Adipocyte (in vitro differentiated cells): ENCODE data around the gene CELSR2.
A peak's percentile ranks its signal among the peaks of the same experiment; 100 is the strongest.

Source experiments
- DNase-seq: peaks from one replicate; pipeline ENCODE4 v3.0.0-alpha.2; 2015; ENCODE audit warnings: low read depth
- H3K27me3 ChIP-seq: replicated peaks from 2 replicates; pipeline ENCODE4 v1.7.0; 2013; ENCODE audit warnings: mild to moderate bottlenecking, low read length, moderate library complexity; ENCODE audit not compliant: control insufficient read depth, insufficient read depth
- H3K36me3 ChIP-seq: 2 replicates; pipeline ENCODE4 v1.7.0; 2013; ENCODE audit warnings: low read length, mild to moderate bottlenecking, moderate library complexity; ENCODE audit not compliant: control insufficient read depth, insufficient read depth, severe bottlenecking
- H3K4me1 ChIP-seq: 2 replicates; pipeline ENCODE4 v1.7.0; 2013; ENCODE audit warnings: mild to moderate bottlenecking, low read length, moderate library complexity; ENCODE audit not compliant: control insufficient read depth, insufficient read depth
- H3K4me3 ChIP-seq: 2 replicates; pipeline ENCODE4 v1.7.0; 2013; ENCODE audit warnings: mild to moderate bottlenecking, low read length, moderate library complexity
- H3K9ac ChIP-seq: 2 replicates; pipeline ENCODE4 v1.7.0; 2013; ENCODE audit warnings: mild to moderate bottlenecking, low read length, moderate library complexity
- H3K9me3 ChIP-seq: 2 replicates; pipeline ENCODE4 v1.7.0; 2013; ENCODE audit warnings: mild to moderate bottlenecking, low read length, moderate library complexity; ENCODE audit not compliant: control insufficient read depth

Gene CELSR2

DNA sequence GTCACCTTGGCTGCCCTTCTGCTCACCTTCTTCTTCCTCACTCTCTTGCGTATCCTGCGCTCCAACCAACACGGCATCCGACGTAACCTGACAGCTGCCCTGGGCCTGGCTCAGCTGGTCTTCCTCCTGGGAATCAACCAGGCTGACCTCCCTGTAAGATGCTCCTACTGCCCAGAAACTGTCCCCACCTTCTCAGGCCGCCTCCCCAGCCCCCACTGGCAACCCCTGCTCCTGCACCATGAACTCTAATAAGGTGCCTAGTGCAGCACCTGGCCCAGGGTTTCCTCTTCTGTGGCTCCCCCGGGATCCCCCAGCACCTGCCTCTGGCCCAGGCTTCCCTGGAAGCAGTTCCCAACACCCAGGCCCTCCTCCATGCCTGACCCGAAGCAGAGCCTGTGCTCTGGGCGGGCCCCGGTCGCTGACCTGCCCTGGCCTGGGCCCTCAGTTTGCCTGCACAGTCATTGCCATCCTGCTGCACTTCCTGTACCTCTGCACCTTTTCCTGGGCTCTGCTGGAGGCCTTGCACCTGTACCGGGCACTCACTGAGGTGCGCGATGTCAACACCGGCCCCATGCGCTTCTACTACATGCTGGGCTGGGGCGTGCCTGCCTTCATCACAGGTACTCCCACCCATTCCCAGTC lies 20.8 kb downstream of the CELSR2 start:
- Histone ChIP-seq H3K4me3 (no peak overlapping the region), H3K4me1 (peaks cover 5% of the 10 kb centered on the region), H3K27me3 (no peaks in the 10 kb centered on the region), H3K9ac (no peak overlapping the region), H3K36me3 (no peaks in the 10 kb centered on the region), H3K9me3 (no peaks in the 10 kb centered on the region)
- DNase-seq, result no peak

DNA sequence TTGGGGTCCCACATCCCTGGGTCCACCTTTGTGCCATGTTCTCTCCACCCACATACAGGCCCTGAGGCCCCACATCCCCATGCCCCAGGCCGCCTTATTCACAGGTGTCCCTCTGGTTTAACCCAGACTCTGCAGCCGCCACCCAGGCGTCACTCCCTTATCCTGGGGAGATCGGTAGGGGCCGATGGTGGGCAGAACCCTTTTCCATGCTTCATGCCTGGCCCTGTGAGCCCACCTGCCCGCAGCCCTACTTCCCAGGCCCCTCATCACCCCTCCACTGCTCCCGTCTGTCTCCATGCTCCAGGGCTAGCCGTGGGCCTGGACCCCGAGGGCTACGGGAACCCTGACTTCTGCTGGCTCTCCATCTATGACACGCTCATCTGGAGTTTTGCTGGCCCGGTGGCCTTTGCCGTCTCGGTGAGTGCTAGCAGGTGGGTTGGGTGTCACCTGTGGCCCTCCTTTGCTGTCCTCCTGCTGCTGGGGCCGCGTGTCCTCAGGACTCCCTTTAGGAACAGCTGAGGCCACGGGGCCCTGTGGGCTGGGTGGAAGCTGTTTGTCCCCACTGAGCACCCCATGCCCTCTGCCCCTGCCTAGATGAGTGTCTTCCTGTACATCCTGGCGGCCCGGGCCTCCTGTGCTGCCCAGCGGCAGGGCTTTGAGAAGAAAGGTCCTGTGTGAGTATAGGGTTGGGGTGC lies 21.4 kb downstream of the CELSR2 start:
- H3K4me1 ChIP-seq, result peaks cover 10% of the 10 kb centered on the region
- DNase-seq, result no peak
- no peaks in the 10 kb centered on the region for H3K9me3 ChIP-seq
- no peak overlapping the region for H3K4me3 ChIP-seq
- no peak overlapping the region for H3K9ac ChIP-seq
- no peaks in the 10 kb centered on the region for H3K27me3 ChIP-seq
- H3K36me3 ChIP-seq, result no peaks in the 10 kb centered on the region

GRCh38 chr1:109271458-109271857 lies 22.1 kb downstream of the CELSR2 start:
- Histone ChIP-seq H3K9ac (no peak overlapping the region), H3K27me3 (no peaks in the 10 kb centered on the region), H3K36me3 (no peaks in the 10 kb centered on the region), H3K4me1 (peaks cover 12% of the 10 kb centered on the region), H3K4me3 (no peak overlapping the region), H3K9me3 (no peaks in the 10 kb centered on the region)
- no peak for DNase-seq

DNA sequence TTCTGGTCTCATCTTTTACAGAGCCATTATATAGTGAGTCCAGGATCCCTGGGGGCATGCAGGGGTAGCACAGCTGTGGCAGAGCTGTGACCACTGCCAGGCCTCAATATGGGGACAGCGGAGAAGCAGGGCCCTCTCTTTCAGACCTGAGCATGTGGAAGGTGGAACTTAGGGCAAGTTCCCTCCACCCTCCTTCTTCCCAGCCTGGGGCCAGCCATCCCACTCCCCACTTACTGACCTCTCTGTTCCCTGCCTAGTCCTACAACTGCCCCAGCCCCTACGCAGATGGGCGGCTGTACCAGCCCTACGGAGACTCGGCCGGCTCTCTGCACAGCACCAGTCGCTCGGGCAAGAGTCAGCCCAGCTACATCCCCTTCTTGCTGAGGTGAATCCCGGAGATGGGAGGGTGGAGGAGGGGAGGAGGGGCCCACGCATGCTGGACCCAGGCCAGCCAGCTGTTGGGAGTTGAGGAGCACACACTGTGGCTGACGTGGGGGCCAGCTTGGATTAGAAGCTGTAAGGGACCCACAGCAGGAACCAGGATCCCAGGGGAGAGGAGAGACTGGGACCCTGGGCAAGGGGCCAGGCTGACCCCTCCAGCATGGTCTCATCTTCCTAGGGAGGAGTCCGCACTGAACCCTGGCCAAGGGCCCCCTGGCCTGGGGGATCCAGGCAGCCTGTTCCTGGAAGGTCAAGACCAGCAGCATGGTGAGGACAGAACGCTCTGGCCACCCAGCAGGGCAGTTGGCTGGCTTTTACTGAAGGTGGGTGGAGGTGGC lies 22.9 kb downstream of the CELSR2 start:
- no peak for DNase-seq
- H3K9me3 ChIP-seq, result no peaks in the 10 kb centered on the region
- H3K27me3 ChIP-seq, result no peaks in the 10 kb centered on the region
- H3K4me3 ChIP-seq, result no peak overlapping the region
- no peak overlapping the region for H3K9ac ChIP-seq
- H3K36me3 ChIP-seq, result no peaks in the 10 kb centered on the region
- peaks cover 11% of the 10 kb centered on the region for H3K4me1 ChIP-seq

- no peak for DNase-seq
- H3K9ac ChIP-seq, result no peak overlapping the region
- peaks cover 13% of the 10 kb centered on the region for H3K4me1 ChIP-seq
- no peaks in the 10 kb centered on the region for H3K27me3 ChIP-seq
- H3K9me3 ChIP-seq, result no peaks in the 10 kb centered on the region
- no peaks in the 10 kb centered on the region for H3K36me3 ChIP-seq
- no peak overlapping the region for H3K4me3 ChIP-seq
Measured at GRCh38 chr1:109272831-109273547, 23.6 kb downstream of the CELSR2 start.

GRCh38 chr1:109273570-109274288 lies 24.4 kb downstream of the CELSR2 start:
- no peak for DNase-seq
- Histone ChIP-seq H3K9ac (no peak overlapping the region), H3K4me1 (peaks cover 13% of the 10 kb centered on the region), H3K9me3 (no peaks in the 10 kb centered on the region), H3K4me3 (no peak overlapping the region), H3K27me3 (no peaks in the 10 kb centered on the region), H3K36me3 (no peaks in the 10 kb centered on the region)

DNA sequence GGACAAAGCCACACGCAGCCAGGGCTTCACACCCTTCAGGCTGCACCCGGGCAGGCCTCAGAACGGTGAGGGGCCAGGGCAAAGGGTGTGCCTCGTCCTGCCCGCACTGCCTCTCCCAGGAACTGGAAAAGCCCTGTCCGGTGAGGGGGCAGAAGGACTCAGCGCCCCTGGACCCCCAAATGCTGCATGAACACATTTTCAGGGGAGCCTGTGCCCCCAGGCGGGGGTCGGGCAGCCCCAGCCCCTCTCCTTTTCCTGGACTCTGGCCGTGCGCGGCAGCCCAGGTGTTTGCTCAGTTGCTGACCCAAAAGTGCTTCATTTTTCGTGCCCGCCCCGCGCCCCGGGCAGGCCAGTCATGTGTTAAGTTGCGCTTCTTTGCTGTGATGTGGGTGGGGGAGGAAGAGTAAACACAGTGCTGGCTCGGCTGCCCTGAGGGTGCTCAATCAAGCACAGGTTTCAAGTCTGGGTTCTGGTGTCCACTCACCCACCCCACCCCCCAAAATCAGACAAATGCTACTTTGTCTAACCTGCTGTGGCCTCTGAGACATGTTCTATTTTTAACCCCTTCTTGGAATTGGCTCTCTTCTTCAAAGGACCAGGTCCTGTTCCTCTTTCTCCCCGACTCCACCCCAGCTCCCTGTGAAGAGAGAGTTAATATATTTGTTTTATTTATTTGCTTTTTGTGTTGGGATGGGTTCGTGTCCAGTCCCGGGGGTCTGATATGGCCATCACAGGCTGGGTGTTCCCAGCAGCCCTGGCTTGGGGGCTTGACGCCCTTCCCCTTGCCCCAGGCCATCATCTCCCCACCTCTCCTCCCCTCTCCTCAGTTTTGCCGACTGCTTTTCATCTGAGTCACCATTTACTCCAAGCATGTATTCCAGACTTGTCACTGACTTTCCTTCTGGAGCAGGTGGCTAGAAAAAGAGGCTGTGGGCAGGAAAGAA lies 25.5 kb downstream of the CELSR2 start:
- no peaks in the 10 kb centered on the region for H3K36me3 ChIP-seq

GRCh38 chr1:109275706-109276345 lies 26.5 kb downstream of the CELSR2 start:
- Histone ChIP-seq H3K9me3 (no peaks in the 10 kb centered on the region), H3K4me3 (no peak overlapping the region), H3K36me3 (no peaks in the 10 kb centered on the region), H3K9ac (no peak overlapping the region), H3K27me3 (no peaks in the 10 kb centered on the region), H3K4me1 (peaks cover 13% of the 10 kb centered on the region)
- peak; percentile 25 for DNase-seq

More for the DNA sequence above, 25.5 kb downstream of the CELSR2 start:
- DNase-seq, result peak; percentile 69
- Histone ChIP-seq H3K4me1 (peaks cover 13% of the 10 kb centered on the region), H3K4me3 (no peak overlapping the region), H3K9me3 (no peaks in the 10 kb centered on the region), H3K27me3 (no peaks in the 10 kb centered on the region), H3K9ac (no peak overlapping the region)

GRCh38 chr1:109277434-109278204 lies 28.3 kb downstream of the CELSR2 start:
- H3K9ac ChIP-seq, result no peak overlapping the region
- no peaks in the 10 kb centered on the region for H3K36me3 ChIP-seq
- peaks cover 26% of the 10 kb centered on the region for H3K4me1 ChIP-seq
- no peaks in the 10 kb centered on the region for H3K9me3 ChIP-seq
- no peak overlapping the region for H3K4me3 ChIP-seq
- H3K27me3 ChIP-seq, result no peaks in the 10 kb centered on the region
- DNase-seq, result peak; percentile 78
